Endodermal cell (in vitro differentiated cells): ENCODE measurements around the gene MRPL32. TPM values are rescaled to one million over a fixed set of nuclear protein-coding genes. Genes with fewer than 3 reads are reported as not detected.
A peak's percentile ranks its signal among the peaks of the same experiment; 100 is the strongest.

Experiments used
- DNase-seq: peaks from one replicate; pipeline ENCODE4 v3.0.0-alpha.2; 2017
- H3K27ac ChIP-seq: 2 replicates; pipeline ENCODE4 v1.5.1; 2013; ENCODE audit warnings: mild to moderate bottlenecking, low read depth, low read length, moderate library complexity
- H3K27me3 ChIP-seq: 2 replicates; pipeline ENCODE4 v1.6.1; 2013; ENCODE audit warnings: mild to moderate bottlenecking, low read length, moderate library complexity; ENCODE audit not compliant: insufficient read depth, control insufficient read depth, poor library complexity, severe bottlenecking
- H3K36me3 ChIP-seq: 2 replicates; pipeline ENCODE4 v1.7.0; 2013; ENCODE audit warnings: mild to moderate bottlenecking, low read length, moderate library complexity; ENCODE audit not compliant: control insufficient read depth, insufficient read depth
- H3K4me1 ChIP-seq: one replicate; pipeline ENCODE4 v1.7.0; 2013; ENCODE audit warnings: low read length; ENCODE audit not compliant: control insufficient read depth, insufficient read depth
- H3K4me3 ChIP-seq: 2 replicates; pipeline ENCODE4 v1.5.1; 2013; ENCODE audit warnings: mild to moderate bottlenecking, low read length, moderate library complexity
- H3K9ac ChIP-seq: 2 replicates; pipeline ENCODE4 v1.6.1; 2013; ENCODE audit warnings: mild to moderate bottlenecking, low read length, moderate library complexity; ENCODE audit not compliant: poor library complexity, severe bottlenecking; ENCODE audit errors: extremely low read depth
- H3K9me3 ChIP-seq: 2 replicates; pipeline ENCODE4 v1.6.1; 2013; ENCODE audit warnings: mild to moderate bottlenecking, low read length, moderate library complexity; ENCODE audit not compliant: control insufficient read depth
- H3K27ac Mint-ChIP-seq: 2 replicates; pipeline ENCODE4 v1.8.0; 2020; ENCODE audit warnings: mixed read lengths
- H3K27me3 Mint-ChIP-seq: 2 replicates; pipeline ENCODE4 v1.8.0; 2021; ENCODE audit warnings: mild to moderate bottlenecking, mixed read lengths; ENCODE audit not compliant: insufficient read depth
- H3K36me3 Mint-ChIP-seq: 2 replicates; pipeline ENCODE4 v1.8.0; 2020; ENCODE audit warnings: low read depth, mixed read lengths
- H3K4me1 Mint-ChIP-seq: 2 replicates; pipeline ENCODE4 v1.8.0; 2020; ENCODE audit warnings: mixed read lengths
- H3K4me3 Mint-ChIP-seq: 2 replicates; pipeline ENCODE4 v1.8.0; 2020; ENCODE audit warnings: mild to moderate bottlenecking, moderate library complexity, mixed read lengths
- H3K9me3 Mint-ChIP-seq: 2 replicates; pipeline ENCODE4 v1.8.0; 2020; ENCODE audit warnings: mild to moderate bottlenecking, mixed read lengths
- WGBS, 2 experiments: methylation state at CpG; one replicate each; pipeline versions ENCODE4 v1.1.5 to v1.1.7; 2013; ENCODE audit warnings: missing lambda C conversion rate in 2 of 2, mixed read lengths in 1 of 2; ENCODE audit not compliant: insufficient coverage in 1 of 2, insufficient read length in 1 of 2; 5-methylcytosine and 5-hydroxymethylcytosine counted together
- total RNA-seq, 2 donors: library from RNA; stranded (reverse); fragmentation: NEBNext Ultra II Directional in 1 of 2; extraction: Animal tissue kit (Norgen Biotek cat#: 25700) in 1 of 2; gene quantifications; 2 replicates in 1 of 2; 3 replicates in 1 of 2; pipeline ENCODE4 v1.2.1, GENCODE V29; 2021
- TF ChIP-seq, protein P1 (sequence below): fragments of 200-600 bp; sonication (generic); conservative IDR thresholded peaks from 2 replicates; pipeline ENCODE4 v1.5.0; 2021; ENCODE audit warnings: antibody characterized with exemption, mild to moderate bottlenecking

Gene MRPL32
- total RNA-seq, 2 donors from 2014 or later, result 88.6 to 97.0 TPM

DNA sequence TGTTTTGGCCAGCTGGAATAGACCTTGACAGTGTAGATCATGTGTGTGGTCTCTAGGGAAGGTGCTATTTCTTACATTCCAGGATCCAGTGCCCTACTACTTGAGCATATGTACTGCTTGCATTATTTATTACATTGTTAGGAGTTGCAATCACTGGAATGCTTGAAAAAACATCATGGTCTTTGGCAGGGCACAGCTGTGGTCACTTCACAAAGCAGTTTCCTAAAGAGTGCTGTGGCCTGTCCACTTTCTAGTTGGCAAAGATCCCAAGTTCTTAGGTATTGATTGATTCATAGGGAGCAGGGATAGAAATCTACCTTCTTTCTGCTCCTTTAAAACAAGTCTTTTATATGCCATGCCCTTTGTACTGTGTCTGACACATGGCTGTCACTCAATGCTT lies 24.9 kb upstream of the MRPL32 start:
- H3K27ac ChIP-seq, result no peak overlapping the region
- H3K9me3 Mint-ChIP-seq, result no peaks in the 10 kb centered on the region
- H3K36me3 ChIP-seq, result peaks cover 7% of the 10 kb centered on the region
- no peak overlapping the region for H3K27ac Mint-ChIP-seq
- no peaks in the 10 kb centered on the region for H3K27me3 Mint-ChIP-seq
- DNase-seq, result no peak
- peaks cover 6% of the 10 kb centered on the region for H3K36me3 Mint-ChIP-seq
- no peak overlapping the region for H3K4me3 Mint-ChIP-seq
- TF ChIP-seq, protein P1, sequence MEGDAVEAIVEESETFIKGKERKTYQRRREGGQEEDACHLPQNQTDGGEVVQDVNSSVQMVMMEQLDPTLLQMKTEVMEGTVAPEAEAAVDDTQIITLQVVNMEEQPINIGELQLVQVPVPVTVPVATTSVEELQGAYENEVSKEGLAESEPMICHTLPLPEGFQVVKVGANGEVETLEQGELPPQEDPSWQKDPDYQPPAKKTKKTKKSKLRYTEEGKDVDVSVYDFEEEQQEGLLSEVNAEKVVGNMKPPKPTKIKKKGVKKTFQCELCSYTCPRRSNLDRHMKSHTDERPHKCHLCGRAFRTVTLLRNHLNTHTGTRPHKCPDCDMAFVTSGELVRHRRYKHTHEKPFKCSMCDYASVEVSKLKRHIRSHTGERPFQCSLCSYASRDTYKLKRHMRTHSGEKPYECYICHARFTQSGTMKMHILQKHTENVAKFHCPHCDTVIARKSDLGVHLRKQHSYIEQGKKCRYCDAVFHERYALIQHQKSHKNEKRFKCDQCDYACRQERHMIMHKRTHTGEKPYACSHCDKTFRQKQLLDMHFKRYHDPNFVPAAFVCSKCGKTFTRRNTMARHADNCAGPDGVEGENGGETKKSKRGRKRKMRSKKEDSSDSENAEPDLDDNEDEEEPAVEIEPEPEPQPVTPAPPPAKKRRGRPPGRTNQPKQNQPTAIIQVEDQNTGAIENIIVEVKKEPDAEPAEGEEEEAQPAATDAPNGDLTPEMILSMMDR, result no peak
- no peak overlapping the region for H3K4me3 ChIP-seq
- H3K4me1 ChIP-seq, result peaks cover 3% of the 10 kb centered on the region
- no peak overlapping the region for H3K9ac ChIP-seq
- no peaks in the 10 kb centered on the region for H3K27me3 ChIP-seq
- peaks cover 28% of the 10 kb centered on the region for H3K4me1 Mint-ChIP-seq
- no peaks in the 10 kb centered on the region for H3K9me3 ChIP-seq

DNA sequence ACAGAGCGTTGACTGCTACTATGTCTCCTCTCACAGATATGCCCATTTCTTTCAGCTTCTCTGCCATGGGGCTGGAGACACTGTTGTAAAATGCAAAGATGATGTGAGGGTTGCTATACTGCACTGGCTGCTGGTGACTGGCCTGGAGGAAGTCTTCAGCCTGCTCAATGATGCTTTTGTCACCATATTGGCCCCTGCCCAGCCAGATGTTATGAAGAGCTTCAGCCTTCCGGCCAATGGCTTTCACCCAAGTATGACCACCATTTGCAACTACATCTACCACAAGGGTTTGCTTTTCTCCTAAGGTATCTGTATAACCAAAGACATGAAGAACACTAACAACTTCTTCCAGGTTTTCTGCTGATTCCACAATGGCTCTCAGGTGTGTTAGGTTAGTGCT lies 21.9 kb upstream of the MRPL32 start:
- Mint-ChIP-seq H3K4me1 (peaks cover 37% of the 10 kb centered on the region), H3K4me3 (peak overlapping the region; percentile 81), H3K27ac (no peak overlapping the region), H3K27me3 (no peaks in the 10 kb centered on the region), H3K36me3 (peaks cover 23% of the 10 kb centered on the region), H3K9me3 (no peaks in the 10 kb centered on the region)
- no peak overlapping the region for H3K9ac ChIP-seq
- 100% methylated on average over 1 to 2 of the region's 2 CpGs for WGBS, 2 experiments
- H3K27ac ChIP-seq, result no peak overlapping the region
- no peak for DNase-seq
- TF ChIP-seq, protein P1, result no peak
- no peaks in the 10 kb centered on the region for H3K27me3 ChIP-seq
- peaks cover 3% of the 10 kb centered on the region for H3K4me1 ChIP-seq
- H3K4me3 ChIP-seq, result peak overlapping the region; percentile 94
- H3K36me3 ChIP-seq, result peaks cover 19% of the 10 kb centered on the region
- H3K9me3 ChIP-seq, result no peaks in the 10 kb centered on the region

DNA sequence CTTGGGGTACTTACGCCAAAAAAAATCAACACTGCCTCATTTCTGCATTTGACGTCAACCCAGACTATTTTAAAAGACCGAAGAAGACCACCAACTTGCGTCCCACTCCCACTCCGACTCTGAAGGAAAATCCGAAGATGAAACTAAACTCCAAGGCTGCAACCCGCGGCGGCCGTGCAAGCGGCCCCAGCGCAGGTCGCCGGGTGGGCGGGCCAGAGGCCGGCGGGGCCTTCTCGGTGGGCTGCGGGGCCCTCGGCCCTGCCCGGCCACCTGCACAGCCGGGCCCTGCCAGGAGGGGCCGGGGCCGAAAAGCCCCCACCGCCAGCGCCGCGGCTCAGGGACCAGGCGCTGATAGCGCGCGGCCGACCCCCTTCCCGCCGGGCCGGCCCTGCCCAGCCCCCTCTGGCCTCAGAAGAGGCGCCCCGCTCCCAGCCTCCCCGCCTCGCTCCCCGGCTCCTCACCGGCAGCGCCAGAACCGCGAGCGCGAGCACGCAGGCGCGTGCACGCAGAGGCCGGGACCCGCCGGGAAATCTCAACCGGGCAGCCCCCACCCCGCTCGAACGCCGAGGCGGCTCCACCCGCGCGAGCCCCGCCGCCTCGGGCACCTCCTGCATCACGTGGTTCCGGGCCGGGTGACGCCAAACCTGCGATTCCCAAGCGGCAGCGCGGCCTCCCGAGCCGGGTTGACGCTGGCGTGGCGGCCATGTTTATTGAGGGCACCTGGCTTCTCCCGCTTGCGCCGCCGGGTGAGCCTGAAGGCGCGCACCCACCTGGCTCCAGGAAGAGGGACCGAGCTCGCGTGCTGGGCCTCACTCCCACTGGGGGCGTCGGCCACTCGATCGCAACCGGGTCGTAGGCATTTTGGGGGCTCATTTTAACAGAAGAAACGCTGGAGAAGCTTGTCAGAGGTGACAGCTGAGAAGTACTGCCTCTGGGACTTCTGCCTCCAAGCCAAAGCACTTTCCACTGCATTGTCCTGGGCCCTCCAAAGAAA lies 20.4 kb upstream of the MRPL32 start, which contains the start of gene C7orf25:
Gene C7orf25 (minus strand): TSS at position 617 of the 994 bp plus-strand sequence. CDS start 1,170 bp downstream, outside the sequence.
- Histone ChIP-seq H3K27ac (peak within 1 kb of the TSS; percentile 74), H3K27me3 (no peaks in the 10 kb centered on the region), H3K4me3 (peak within 1 kb of the TSS; percentile 94), H3K9ac (peak within 1 kb of the TSS; percentile 77), H3K9me3 (no peaks in the 10 kb centered on the region), H3K4me1 (peaks cover 3% of the 10 kb centered on the region), H3K36me3 (peaks cover 34% of the 10 kb centered on the region)
- DNase-seq, result peak; percentile 99
- peak within 1 kb of the TSS; percentile 95 for H3K27ac Mint-ChIP-seq
- 0 to 1% methylated on average over 18 to 95 of the region's 95 CpGs for WGBS, 2 experiments
- no peaks in the 10 kb centered on the region for H3K27me3 Mint-ChIP-seq
- peak within 1 kb of the TSS; percentile 81 for H3K4me3 Mint-ChIP-seq
- peaks cover 36% of the 10 kb centered on the region for H3K36me3 Mint-ChIP-seq
- no peaks in the 10 kb centered on the region for H3K9me3 Mint-ChIP-seq
- TF ChIP-seq, protein P1, result no peak
- peaks cover 37% of the 10 kb centered on the region for H3K4me1 Mint-ChIP-seq
